AG04450 (cell line): Measurements from ENCODE around the gene CASP7. TPM values are rescaled to one million over a fixed set of nuclear protein-coding genes. Genes with fewer than 3 reads are reported as not detected.

Experiments used
- CTCF ChIA-PET: fragments of 300-600, 350-600 bp; formaldehyde crosslinking; extraction: SDS; loops from one replicate; lab custom pipeline; 2022; ENCODE audit warnings: antibody characterized with exemption, inconsistent platforms; lab: Charles Lee
- POLR2A ChIA-PET: fragments of 350-600 bp; formaldehyde crosslinking; extraction: SDS; loops from one replicate; lab custom pipeline; 2021; ENCODE audit warnings: antibody characterized with exemption, inconsistent platforms; lab: Yijun Ruan, JAX
- DNase-seq: peaks from one replicate; pipeline ENCODE4 v3.0.0-alpha.2; 2011; ENCODE audit warnings: low read depth, low spot score
- H3K27ac ChIP-seq: one replicate; pipeline ENCODE4 v1.5.1; 2012; ENCODE audit warnings: low read depth, low read length, control low read depth
- H3K27me3 ChIP-seq: one replicate; pipeline ENCODE4 v1.6.0; 2012; ENCODE audit warnings: low read length; ENCODE audit not compliant: control insufficient read depth, insufficient read depth
- H3K4me3 ChIP-seq: 2 replicates; pipeline ENCODE4 v1.5.1; 2011; ENCODE audit warnings: mild to moderate bottlenecking, low read depth, low read length, control low read depth
- H3K9me3 ChIP-seq: 2 replicates; pipeline ENCODE4 v1.5.1; 2012; ENCODE audit warnings: low read length; ENCODE audit not compliant: control insufficient read depth, insufficient read depth
- CTCF ChIP-seq: IDR thresholded peaks from 2 replicates; pipeline ENCODE4 v1.5.1; 2011; ENCODE audit warnings: low read depth, low read length, control low read depth, inconsistent platforms
- polyA plus RNA-seq: library from polyadenylated mRNA; depleted of rRNA; stranded (reverse); fragments of >200 nt; gene quantifications from 2 replicates; pipeline ENCODE4 v1.2.3, GENCODE V29; 2011

The CASP7 gene
- polyA plus RNA-seq, 1 experiment = 33.7 TPM

- Histone ChIP-seq H3K27me3 (peaks cover 16% of the 10 kb centered on the region), H3K4me3 (no peak overlapping the region), H3K27ac (no peak overlapping the region), H3K9me3 (no peaks in the 10 kb centered on the region)
- ChIA-PET POLR2A (no interaction called here), CTCF (no interaction called here)
- DNase-seq = no peak
- TF ChIP-seq CTCF = no peak
These were observed 38.0 kb upstream of the CASP7 start for GRCh38 chr10:113641702-113642101.

GRCh38 chr10:113643183-113643582 is 36.5 kb upstream of the CASP7 start:
- no peak for TF ChIP-seq CTCF
- CTCF ChIA-PET = no interaction called here

GRCh38 chr10:113644185-113645120 is 35.3 kb upstream of the CASP7 start:
- CTCF ChIA-PET = no interaction called here
- no peak overlapping the region for H3K27ac ChIP-seq
- no peak for TF ChIP-seq CTCF
- POLR2A ChIA-PET = no interaction called here
- H3K9me3 ChIP-seq = no peaks in the 10 kb centered on the region
- peaks cover 17% of the 10 kb centered on the region for H3K27me3 ChIP-seq
- no peak overlapping the region for H3K4me3 ChIP-seq
- DNase-seq = peak; percentile 27

More at GRCh38 chr10:113643183-113643582, 36.5 kb upstream of the CASP7 start:
- DNase-seq = no peak
- H3K27me3 ChIP-seq = peaks cover 21% of the 10 kb centered on the region
- no peak overlapping the region for H3K4me3 ChIP-seq
- H3K27ac ChIP-seq = no peak overlapping the region
- H3K9me3 ChIP-seq = no peaks in the 10 kb centered on the region
- POLR2A ChIA-PET = no interaction called here

- Histone ChIP-seq H3K9me3 (no peaks in the 10 kb centered on the region), H3K27ac (no peak overlapping the region), H3K4me3 (no peak overlapping the region), H3K27me3 (peaks cover 14% of the 10 kb centered on the region)
- POLR2A ChIA-PET = no interaction called here
- TF ChIP-seq CTCF = no peak
- no peak for DNase-seq
- CTCF ChIA-PET = no interaction called here
These were observed 33.1 kb upstream of the CASP7 start for GRCh38 chr10:113646336-113647201.
